ENCODE results near the gene ATP10A. TPM values are rescaled to one million over a fixed set of nuclear protein-coding genes. Genes with fewer than 3 reads are reported as not detected.

The ATP10A gene
- polyA plus RNA-seq, 1 donor (not counting 4 experiments of a cell fraction or from before 2014, with no cell fraction given) = not detected

GRCh38 chr15:25879438-25879837 lies 16.3 kb upstream of the ATP10A start:
- Histone ChIP-seq H3K27ac (ENCODE audit: control insufficient read depth, insufficient read depth, low read length) (no peak overlapping the region), H3K9me1 (ENCODE audit: control insufficient read depth, extremely low read depth, insufficient read depth, low read length) (no peaks in the 10 kb centered on the region), H3K9ac (ENCODE audit: control insufficient read depth, extremely low read depth, insufficient read depth, low read length) (no peak overlapping the region), H3K4me2 (ENCODE audit: control insufficient read depth, extremely low read depth, insufficient read depth, low read depth, low read length) (no peak overlapping the region), H3K9me3 (ENCODE audit: control insufficient read depth, low read depth, low read length) (peaks cover 2% of the 10 kb centered on the region), H3K36me3 (ENCODE audit: control insufficient read depth in 2 of 2, extremely low read depth in 1 of 2, insufficient read depth in 2 of 2, low read length in 2 of 2) (no peaks in the 10 kb centered on the region), H3K27me3 (ENCODE audit: control insufficient read depth, extremely low read depth, insufficient read depth, low read length) (no peaks in the 10 kb centered on the region), H3K4me1 (ENCODE audit: control insufficient read depth, extremely low read depth, insufficient read depth, low read length) (no peaks in the 10 kb centered on the region), H2AFZ (ENCODE audit: control insufficient read depth, low read length) (no peak overlapping the region), H4K20me1 (ENCODE audit: control insufficient read depth, extremely low read depth, insufficient read depth, low read length) (no peaks in the 10 kb centered on the region), H3K79me2 (ENCODE audit: control insufficient read depth, insufficient read depth, low read length) (no peaks in the 10 kb centered on the region), H3K4me3 (ENCODE audit: control insufficient read depth in 2 of 3, extremely low read depth in 1 of 3, insufficient read depth in 2 of 3, low read depth in 1 of 3, low read length in 3 of 3) (no peak overlapping the region)
- dilution Hi-C loops (cut with MboI; ENCODE audit: extremely low pct_ligation_motif_present, low sequenced_read_pairs) = no loop called here
- no peak for DNase-seq (ENCODE audit: low read depth, low spot score)
- FAIRE-seq = no peak
- TF ChIP-seq EZH2 (IDR thresholded peaks at IDR 0.05; ENCODE audit: low read length) (no peak), CTCF (optimal IDR thresholded peaks at IDR 0.05 in 1 of 3, IDR thresholded peaks at IDR 0.05 in 1 of 3, conservative IDR thresholded peaks at IDR 0.05 in 1 of 3; ENCODE audit: extremely low read depth in 1 of 3, insufficient read depth in 2 of 3, low read length in 3 of 3) (no peak)

- Histone ChIP-seq H3K27ac (ENCODE audit: control insufficient read depth, insufficient read depth, low read length) (no peak overlapping the region), H3K9ac (ENCODE audit: control insufficient read depth, extremely low read depth, insufficient read depth, low read length) (no peak overlapping the region), H3K9me3 (ENCODE audit: control insufficient read depth, low read depth, low read length) (peaks cover 2% of the 10 kb centered on the region), H3K4me1 (ENCODE audit: control insufficient read depth, extremely low read depth, insufficient read depth, low read length) (no peaks in the 10 kb centered on the region), H3K4me3 (ENCODE audit: control insufficient read depth in 2 of 3, extremely low read depth in 1 of 3, insufficient read depth in 2 of 3, low read depth in 1 of 3, low read length in 3 of 3) (no peak overlapping the region), H2AFZ (ENCODE audit: control insufficient read depth, low read length) (no peak overlapping the region), H3K27me3 (ENCODE audit: control insufficient read depth, extremely low read depth, insufficient read depth, low read length) (no peaks in the 10 kb centered on the region), H4K20me1 (ENCODE audit: control insufficient read depth, extremely low read depth, insufficient read depth, low read length) (no peaks in the 10 kb centered on the region), H3K36me3 (ENCODE audit: control insufficient read depth in 2 of 2, extremely low read depth in 1 of 2, insufficient read depth in 2 of 2, low read length in 2 of 2) (no peaks in the 10 kb centered on the region), H3K9me1 (ENCODE audit: control insufficient read depth, extremely low read depth, insufficient read depth, low read length) (no peaks in the 10 kb centered on the region), H3K79me2 (ENCODE audit: control insufficient read depth, insufficient read depth, low read length) (no peaks in the 10 kb centered on the region), H3K4me2 (ENCODE audit: control insufficient read depth, extremely low read depth, insufficient read depth, low read depth, low read length) (no peak overlapping the region)
- dilution Hi-C loops (cut with MboI; ENCODE audit: extremely low pct_ligation_motif_present, low sequenced_read_pairs) = no loop called here
- TF ChIP-seq CTCF (optimal IDR thresholded peaks at IDR 0.05 in 1 of 3, IDR thresholded peaks at IDR 0.05 in 1 of 3, conservative IDR thresholded peaks at IDR 0.05 in 1 of 3; ENCODE audit: extremely low read depth in 1 of 3, insufficient read depth in 2 of 3, low read length in 3 of 3) (no peak), EZH2 (IDR thresholded peaks at IDR 0.05; ENCODE audit: low read length) (no peak)
- no peak for FAIRE-seq
- DNase-seq (ENCODE audit: low read depth, low spot score) = no peak
These were observed 14.6 kb upstream of the ATP10A start for GRCh38 chr15:25877681-25878080.
